Ectodermal cell (in vitro differentiated cells): ENCODE data around the gene MAPK1.
"Not testable (repeated sequence)": the region's sequence is repeated elsewhere in the genome, so short reads cannot be mapped to it uniquely, and the experiment has no call there.

ENCODE experiments used
- H3K27ac ChIP-seq: 2 replicates; pipeline ENCODE4 v1.7.0; 2013; ENCODE audit warnings: mild to moderate bottlenecking, low read depth, low read length; ENCODE audit not compliant: insufficient read depth, poor library complexity, severe bottlenecking
- H3K27me3 ChIP-seq: 2 replicates; pipeline ENCODE4 v1.7.0; 2013; ENCODE audit warnings: mild to moderate bottlenecking, low read length; ENCODE audit not compliant: insufficient read depth, control insufficient read depth, poor library complexity, severe bottlenecking
- H3K36me3 ChIP-seq: one replicate; pipeline ENCODE4 v1.7.0; 2013; ENCODE audit warnings: low read length; ENCODE audit not compliant: control insufficient read depth, insufficient read depth
- H3K4me1 ChIP-seq: one replicate; pipeline ENCODE4 v1.7.0; 2013; ENCODE audit warnings: low read length; ENCODE audit not compliant: control insufficient read depth, insufficient read depth
- H3K4me3 ChIP-seq: 2 replicates; pipeline ENCODE4 v1.7.0; 2013; ENCODE audit warnings: low read depth, low read length, control low read depth; ENCODE audit not compliant: insufficient read depth
- H3K9me3 ChIP-seq: 2 replicates; pipeline ENCODE4 v1.7.0; 2013; ENCODE audit warnings: mild to moderate bottlenecking, low read length, moderate library complexity; ENCODE audit not compliant: control insufficient read depth
- WGBS, 2 experiments: methylation state at CpG; one replicate each; pipeline ENCODE4 v1.1.7; 2013; ENCODE audit warnings: missing lambda C conversion rate in 2 of 2; 5-methylcytosine and 5-hydroxymethylcytosine counted together

Gene MAPK1

GRCh38 chr22:21727159-21727558 is 140.3 kb downstream of the MAPK1 start:
- H3K9me3 ChIP-seq = no peaks in the 10 kb centered on the region
- H3K27ac ChIP-seq = no peak overlapping the region
- no peaks in the 10 kb centered on the region for H3K27me3 ChIP-seq
- no peaks in the 10 kb centered on the region for H3K4me1 ChIP-seq
- WGBS, 2 experiments = 88 to 92% methylated on average over 2 to 4 of the region's 4 CpGs
- no peaks in the 10 kb centered on the region for H3K36me3 ChIP-seq
- H3K4me3 ChIP-seq = no peak overlapping the region

- Histone ChIP-seq H3K4me3 (no peak overlapping the region), H3K9me3 (no peaks in the 10 kb centered on the region), H3K27ac (no peak overlapping the region), H3K27me3 (no peaks in the 10 kb centered on the region), H3K4me1 (no peaks in the 10 kb centered on the region), H3K36me3 (no peaks in the 10 kb centered on the region)
- 23 to 31% methylated on average over 5 of the region's 5 CpGs for WGBS, 2 experiments
Observed at GRCh38 chr22:21726650-21727049, 140.8 kb downstream of the MAPK1 start.

GRCh38 chr22:21725956-21726649 is 141.3 kb downstream of the MAPK1 start:
- Histone ChIP-seq H3K9me3 (no peaks in the 10 kb centered on the region), H3K27me3 (no peaks in the 10 kb centered on the region), H3K4me3 (no peak overlapping the region), H3K4me1 (no peaks in the 10 kb centered on the region), H3K27ac (no peak overlapping the region), H3K36me3 (no peaks in the 10 kb centered on the region)
- WGBS, 2 experiments = 85 to 88% methylated on average over 19 of the region's 19 CpGs

- WGBS, 2 experiments = 91 to 92% methylated on average over 3 of the region's 3 CpGs
- H3K36me3 ChIP-seq, H3K4me1 ChIP-seq, H3K27ac ChIP-seq, H3K4me3 ChIP-seq, H3K9me3 ChIP-seq, H3K27me3 ChIP-seq: not testable (repeated sequence)
Observed at GRCh38 chr22:21724496-21724895, 142.9 kb downstream of the MAPK1 start.

GRCh38 chr22:21721195-21721852 is 146.1 kb downstream of the MAPK1 start:
- not testable (repeated sequence) for H3K4me1 ChIP-seq, H3K27me3 ChIP-seq, H3K36me3 ChIP-seq, H3K9me3 ChIP-seq, H3K27ac ChIP-seq, H3K4me3 ChIP-seq
- 92 to 96% methylated on average over 15 of the region's 15 CpGs for WGBS, 2 experiments

- H3K27ac ChIP-seq, H3K9me3 ChIP-seq, H3K4me1 ChIP-seq, H3K27me3 ChIP-seq, H3K36me3 ChIP-seq, H3K4me3 ChIP-seq: not testable (repeated sequence)
- 92 to 98% methylated on average over 10 of the region's 10 CpGs for WGBS, 2 experiments
Observed at GRCh38 chr22:21720191-21720859, 147.1 kb downstream of the MAPK1 start.

- H3K27me3 ChIP-seq = no peaks in the 10 kb centered on the region
- H3K4me3 ChIP-seq = no peak overlapping the region
- 93 to 94% methylated on average over 4 of the region's 4 CpGs for WGBS, 2 experiments
- no peaks in the 10 kb centered on the region for H3K36me3 ChIP-seq
- H3K9me3 ChIP-seq = no peaks in the 10 kb centered on the region
- no peaks in the 10 kb centered on the region for H3K4me1 ChIP-seq
- H3K27ac ChIP-seq = no peak overlapping the region
Observed at GRCh38 chr22:21719024-21719423, 148.4 kb downstream of the MAPK1 start.

GRCh38 chr22:21718499-21718898 is 148.9 kb downstream of the MAPK1 start:
- Histone ChIP-seq H3K9me3 (no peaks in the 10 kb centered on the region), H3K36me3 (no peaks in the 10 kb centered on the region), H3K27me3 (no peaks in the 10 kb centered on the region), H3K27ac (no peak overlapping the region), H3K4me1 (peaks cover under 1% of the 10 kb centered on the region), H3K4me3 (no peak overlapping the region)
- 93 to 95% methylated on average over 3 to 4 of the region's 4 CpGs for WGBS, 2 experiments

- 86 to 94% methylated on average over 13 to 14 of the region's 15 CpGs for WGBS, 2 experiments
- not testable (repeated sequence) for H3K27me3 ChIP-seq, H3K27ac ChIP-seq, H3K36me3 ChIP-seq, H3K9me3 ChIP-seq, H3K4me3 ChIP-seq, H3K4me1 ChIP-seq
Observed at GRCh38 chr22:21716395-21717122, 150.9 kb downstream of the MAPK1 start.

GRCh38 chr22:21714786-21715185 is 152.7 kb downstream of the MAPK1 start:
- Histone ChIP-seq H3K4me3 (no peak overlapping the region), H3K36me3 (no peaks in the 10 kb centered on the region), H3K9me3 (no peaks in the 10 kb centered on the region), H3K4me1 (peaks cover 4% of the 10 kb centered on the region), H3K27me3 (no peaks in the 10 kb centered on the region), H3K27ac (no peak overlapping the region)
- 90 to 95% methylated on average over 3 of the region's 3 CpGs for WGBS, 2 experiments
